Stimulated activated CD4-positive, alpha-beta T cell treated with anti-CD3 and anti-CD28 coated beads, Interleukin-1b, Interleukin-23, amount 100 ng/mL, for 24 hours (primary cell): ENCODE results near the gene HBA2.
A peak's percentile ranks its signal among the peaks of the same experiment; 100 is the strongest.
"Not testable (repeated sequence)": the region's sequence is repeated elsewhere in the genome, so short reads cannot be mapped to it uniquely, and the experiment has no call there.

Experiments used
- DNase-seq, 4 experiments: peaks; one replicate each; pipeline ENCODE4 v3.0.0-alpha.2; 2020; ENCODE audit warnings: low read depth in 4 of 4, low spot score in 1 of 4

The HBA2 gene

DNA sequence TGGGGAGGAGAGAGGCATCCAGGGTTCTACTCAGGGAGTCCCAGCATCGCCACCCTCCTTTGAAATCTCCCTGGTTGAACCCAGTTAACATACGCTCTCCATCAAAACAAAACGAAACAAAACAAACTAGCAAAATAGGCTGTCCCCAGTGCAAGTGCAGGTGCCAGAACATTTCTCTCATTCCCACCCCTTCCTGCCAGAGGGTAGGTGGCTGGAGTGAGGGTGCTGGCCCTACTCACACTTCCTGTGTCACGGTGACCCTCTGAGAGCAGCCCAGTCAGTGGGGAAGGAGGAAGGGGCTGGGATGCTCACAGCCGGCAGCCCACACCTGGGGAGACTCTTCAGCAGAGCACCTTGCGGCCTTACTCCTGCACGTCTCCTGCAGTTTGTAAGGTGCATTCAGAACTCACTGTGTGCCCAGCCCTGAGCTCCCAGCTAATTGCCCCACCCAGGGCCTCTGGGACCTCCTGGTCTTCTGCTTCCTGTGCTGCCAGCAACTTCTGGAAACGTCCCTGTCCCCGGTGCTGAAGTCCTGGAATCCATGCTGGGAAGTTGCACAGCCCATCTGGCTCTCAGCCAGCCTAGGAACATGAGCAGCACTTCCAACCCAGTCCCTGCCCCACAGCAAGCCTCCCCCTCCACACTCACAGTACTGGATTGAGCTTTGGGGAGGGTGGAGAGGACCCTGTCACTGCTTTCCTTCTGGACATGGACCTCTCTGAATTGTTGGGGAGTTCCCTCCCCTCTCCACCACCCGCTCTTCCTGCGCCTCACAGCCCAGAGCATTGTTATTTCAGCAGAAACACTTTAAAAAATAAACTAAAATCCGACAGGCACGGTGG, 1.5 kb downstream of the HBA2 start:
- not testable (repeated sequence) for DNase-seq

DNA sequence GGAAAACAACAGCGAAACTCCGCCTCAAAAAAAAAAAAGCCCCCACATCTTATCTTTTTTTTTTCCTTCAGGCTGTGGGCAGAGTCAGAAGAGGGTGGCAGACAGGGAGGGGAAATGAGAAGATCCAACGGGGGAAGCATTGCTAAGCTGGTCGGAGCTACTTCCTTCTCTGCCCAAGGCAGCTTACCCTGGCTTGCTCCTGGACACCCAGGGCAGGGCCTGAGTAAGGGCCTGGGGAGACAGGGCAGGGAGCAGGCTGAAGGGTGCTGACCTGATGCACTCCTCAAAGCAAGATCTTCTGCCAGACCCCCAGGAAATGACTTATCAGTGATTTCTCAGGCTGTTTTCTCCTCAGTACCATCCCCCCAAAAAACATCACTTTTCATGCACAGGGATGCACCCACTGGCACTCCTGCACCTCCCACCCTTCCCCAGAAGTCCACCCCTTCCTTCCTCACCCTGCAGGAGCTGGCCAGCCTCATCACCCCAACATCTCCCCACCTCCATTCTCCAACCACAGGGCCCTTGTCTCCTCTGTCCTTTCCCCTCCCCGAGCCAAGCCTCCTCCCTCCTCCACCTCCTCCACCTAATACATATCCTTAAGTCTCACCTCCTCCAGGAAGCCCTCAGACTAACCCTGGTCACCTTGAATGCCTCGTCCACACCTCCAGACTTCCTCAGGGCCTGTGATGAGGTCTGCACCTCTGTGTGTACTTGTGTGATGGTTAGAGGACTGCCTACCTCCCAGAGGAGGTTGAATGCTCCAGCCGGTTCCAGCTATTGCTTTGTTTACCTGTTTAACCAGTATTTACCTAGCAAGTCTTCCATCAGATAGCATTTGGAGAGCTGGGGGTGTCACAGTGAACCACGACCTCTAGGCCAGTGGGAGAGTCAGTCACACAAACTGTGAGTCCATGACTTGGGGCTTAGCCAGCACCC, 2.6 kb downstream of the HBA2 start:
- no peak for DNase-seq

DNA sequence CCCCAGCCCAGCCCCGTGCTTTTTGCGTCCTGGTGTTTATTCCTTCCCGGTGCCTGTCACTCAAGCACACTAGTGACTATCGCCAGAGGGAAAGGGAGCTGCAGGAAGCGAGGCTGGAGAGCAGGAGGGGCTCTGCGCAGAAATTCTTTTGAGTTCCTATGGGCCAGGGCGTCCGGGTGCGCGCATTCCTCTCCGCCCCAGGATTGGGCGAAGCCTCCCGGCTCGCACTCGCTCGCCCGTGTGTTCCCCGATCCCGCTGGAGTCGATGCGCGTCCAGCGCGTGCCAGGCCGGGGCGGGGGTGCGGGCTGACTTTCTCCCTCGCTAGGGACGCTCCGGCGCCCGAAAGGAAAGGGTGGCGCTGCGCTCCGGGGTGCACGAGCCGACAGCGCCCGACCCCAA, 3.3 kb downstream of the HBA2 start:
- not testable (repeated sequence) for DNase-seq

DNA sequence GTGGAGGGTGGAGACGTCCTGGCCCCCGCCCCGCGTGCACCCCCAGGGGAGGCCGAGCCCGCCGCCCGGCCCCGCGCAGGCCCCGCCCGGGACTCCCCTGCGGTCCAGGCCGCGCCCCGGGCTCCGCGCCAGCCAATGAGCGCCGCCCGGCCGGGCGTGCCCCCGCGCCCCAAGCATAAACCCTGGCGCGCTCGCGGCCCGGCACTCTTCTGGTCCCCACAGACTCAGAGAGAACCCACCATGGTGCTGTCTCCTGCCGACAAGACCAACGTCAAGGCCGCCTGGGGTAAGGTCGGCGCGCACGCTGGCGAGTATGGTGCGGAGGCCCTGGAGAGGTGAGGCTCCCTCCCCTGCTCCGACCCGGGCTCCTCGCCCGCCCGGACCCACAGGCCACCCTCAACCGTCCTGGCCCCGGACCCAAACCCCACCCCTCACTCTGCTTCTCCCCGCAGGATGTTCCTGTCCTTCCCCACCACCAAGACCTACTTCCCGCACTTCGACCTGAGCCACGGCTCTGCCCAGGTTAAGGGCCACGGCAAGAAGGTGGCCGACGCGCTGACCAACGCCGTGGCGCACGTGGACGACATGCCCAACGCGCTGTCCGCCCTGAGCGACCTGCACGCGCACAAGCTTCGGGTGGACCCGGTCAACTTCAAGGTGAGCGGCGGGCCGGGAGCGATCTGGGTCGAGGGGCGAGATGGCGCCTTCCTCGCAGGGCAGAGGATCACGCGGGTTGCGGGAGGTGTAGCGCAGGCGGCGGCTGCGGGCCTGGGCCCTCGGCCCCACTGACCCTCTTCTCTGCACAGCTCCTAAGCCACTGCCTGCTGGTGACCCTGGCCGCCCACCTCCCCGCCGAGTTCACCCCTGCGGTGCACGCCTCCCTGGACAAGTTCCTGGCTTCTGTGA, 4.1 kb downstream of the HBA2 start, which contains the start of gene HBA1:
Gene HBA1 (plus strand): TSS at position 204 of the 906 bp plus-strand sequence. CDS start 37 bp downstream, at position 241.
- not testable (repeated sequence) for DNase-seq

DNA sequence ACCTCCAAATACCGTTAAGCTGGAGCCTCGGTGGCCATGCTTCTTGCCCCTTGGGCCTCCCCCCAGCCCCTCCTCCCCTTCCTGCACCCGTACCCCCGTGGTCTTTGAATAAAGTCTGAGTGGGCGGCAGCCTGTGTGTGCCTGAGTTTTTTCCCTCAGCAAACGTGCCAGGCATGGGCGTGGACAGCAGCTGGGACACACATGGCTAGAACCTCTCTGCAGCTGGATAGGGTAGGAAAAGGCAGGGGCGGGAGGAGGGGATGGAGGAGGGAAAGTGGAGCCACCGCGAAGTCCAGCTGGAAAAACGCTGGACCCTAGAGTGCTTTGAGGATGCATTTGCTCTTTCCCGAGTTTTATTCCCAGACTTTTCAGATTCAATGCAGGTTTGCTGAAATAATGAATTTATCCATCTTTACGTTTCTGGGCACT, 4.7 kb downstream of the HBA2 start:
- DNase-seq = no peak

DNA sequence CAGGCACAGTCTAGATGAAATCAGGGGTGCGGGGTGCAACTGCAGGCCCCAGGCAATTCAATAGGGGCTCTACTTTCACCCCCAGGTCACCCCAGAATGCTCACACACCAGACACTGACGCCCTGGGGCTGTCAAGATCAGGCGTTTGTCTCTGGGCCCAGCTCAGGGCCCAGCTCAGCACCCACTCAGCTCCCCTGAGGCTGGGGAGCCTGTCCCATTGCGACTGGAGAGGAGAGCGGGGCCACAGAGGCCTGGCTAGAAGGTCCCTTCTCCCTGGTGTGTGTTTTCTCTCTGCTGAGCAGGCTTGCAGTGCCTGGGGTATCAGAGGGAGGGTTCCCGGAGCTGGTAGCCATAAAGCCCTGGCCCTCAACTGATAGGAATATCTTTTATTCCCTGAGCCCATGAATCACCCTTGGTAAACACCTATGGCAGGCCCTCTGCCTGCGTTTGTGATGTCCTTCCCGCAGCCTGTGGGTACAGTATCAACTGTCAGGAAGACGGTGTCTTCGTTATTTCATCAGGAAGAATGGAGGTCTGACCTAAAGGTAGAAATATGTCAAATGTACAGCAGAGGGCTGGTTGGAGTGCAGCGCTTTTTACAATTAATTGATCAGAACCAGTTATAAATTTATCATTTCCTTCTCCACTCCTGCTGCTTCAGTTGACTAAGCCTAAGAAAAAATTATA, 5.4 kb downstream of the HBA2 start:
- DNase-seq = no peak

DNA sequence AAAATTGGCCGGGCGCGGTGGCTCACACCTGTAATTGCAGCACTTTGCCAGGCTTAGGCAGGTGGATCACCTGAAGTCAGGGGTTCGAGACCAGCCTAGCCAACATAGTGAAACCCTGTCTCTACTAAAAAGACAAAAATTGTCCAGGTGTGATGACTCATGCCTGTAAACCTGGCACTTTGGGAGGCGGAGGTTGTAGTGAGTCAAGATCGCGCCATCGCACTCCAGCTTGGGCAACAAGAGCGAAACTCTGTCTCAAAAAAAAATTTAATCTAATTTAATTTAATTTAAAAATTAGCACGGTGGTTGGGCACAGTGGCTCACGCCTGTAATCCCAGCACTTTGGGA, 6.0 kb downstream of the HBA2 start:
- no peak for DNase-seq

DNA sequence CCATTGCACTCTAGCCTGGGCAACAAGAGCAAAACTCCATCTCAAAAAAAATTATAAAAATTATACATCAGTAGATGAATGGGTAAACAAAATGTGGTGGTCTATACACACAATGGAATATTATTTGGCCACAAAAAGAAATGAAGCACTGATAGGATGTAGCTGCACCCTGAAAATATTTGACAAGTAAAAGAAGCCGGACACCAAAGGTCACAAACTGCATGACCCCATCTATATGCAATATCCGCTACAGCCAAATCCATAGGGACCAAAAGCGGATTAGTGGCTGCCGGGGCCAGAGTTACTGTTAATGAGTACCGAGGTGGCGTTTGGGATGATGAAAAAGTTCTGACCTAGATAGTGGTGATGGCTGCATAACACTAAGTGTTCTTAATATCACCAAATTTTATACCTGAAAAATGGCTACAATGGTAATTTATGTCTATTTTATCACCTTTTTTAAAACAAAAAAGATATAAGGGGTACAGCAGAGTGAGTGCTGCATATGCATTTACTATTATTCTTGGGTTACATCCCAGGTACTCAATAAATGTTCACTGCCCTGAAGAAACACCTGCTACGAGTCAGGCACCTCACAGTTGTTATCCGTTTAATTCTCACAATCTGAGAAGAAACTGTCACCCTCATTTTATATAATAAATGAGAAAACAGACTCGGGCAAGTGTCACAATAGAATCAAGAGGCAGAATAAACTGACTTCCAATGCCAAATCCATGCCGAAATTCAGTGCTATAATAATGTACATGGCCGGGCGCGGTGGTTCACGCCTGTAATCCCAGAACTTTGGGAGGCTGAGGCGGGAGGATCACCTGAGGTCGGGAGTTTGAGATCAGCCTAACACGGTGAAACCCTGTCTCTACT, 6.8 kb downstream of the HBA2 start:
- no peak for DNase-seq

DNA sequence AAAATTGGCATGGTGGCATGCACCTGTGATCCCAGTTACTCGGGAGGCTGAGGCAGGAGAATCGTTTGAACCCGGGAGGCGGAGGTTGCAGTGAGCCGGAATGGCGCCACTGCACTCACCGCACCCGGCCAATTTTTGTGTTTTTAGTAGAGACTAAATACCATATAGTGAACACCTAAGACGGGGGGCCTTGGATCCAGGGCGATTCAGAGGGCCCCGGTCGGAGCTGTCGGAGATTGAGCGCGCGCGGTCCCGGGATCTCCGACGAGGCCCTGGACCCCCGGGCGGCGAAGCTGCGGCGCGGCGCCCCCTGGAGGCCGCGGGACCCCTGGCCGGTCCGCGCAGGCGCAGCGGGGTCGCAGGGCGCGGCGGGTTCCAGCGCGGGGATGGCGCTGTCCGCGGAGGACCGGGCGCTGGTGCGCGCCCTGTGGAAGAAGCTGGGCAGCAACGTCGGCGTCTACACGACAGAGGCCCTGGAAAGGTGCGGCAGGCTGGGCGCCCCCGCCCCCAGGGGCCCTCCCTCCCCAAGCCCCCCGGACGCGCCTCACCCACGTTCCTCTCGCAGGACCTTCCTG, 7.5 kb downstream of the HBA2 start, which contains the start of gene HBQ1:
Gene HBQ1 (plus strand): TSS at position 359 of the 575 bp plus-strand sequence. CDS start 28 bp downstream, at position 387.
- no peak for DNase-seq

DNA sequence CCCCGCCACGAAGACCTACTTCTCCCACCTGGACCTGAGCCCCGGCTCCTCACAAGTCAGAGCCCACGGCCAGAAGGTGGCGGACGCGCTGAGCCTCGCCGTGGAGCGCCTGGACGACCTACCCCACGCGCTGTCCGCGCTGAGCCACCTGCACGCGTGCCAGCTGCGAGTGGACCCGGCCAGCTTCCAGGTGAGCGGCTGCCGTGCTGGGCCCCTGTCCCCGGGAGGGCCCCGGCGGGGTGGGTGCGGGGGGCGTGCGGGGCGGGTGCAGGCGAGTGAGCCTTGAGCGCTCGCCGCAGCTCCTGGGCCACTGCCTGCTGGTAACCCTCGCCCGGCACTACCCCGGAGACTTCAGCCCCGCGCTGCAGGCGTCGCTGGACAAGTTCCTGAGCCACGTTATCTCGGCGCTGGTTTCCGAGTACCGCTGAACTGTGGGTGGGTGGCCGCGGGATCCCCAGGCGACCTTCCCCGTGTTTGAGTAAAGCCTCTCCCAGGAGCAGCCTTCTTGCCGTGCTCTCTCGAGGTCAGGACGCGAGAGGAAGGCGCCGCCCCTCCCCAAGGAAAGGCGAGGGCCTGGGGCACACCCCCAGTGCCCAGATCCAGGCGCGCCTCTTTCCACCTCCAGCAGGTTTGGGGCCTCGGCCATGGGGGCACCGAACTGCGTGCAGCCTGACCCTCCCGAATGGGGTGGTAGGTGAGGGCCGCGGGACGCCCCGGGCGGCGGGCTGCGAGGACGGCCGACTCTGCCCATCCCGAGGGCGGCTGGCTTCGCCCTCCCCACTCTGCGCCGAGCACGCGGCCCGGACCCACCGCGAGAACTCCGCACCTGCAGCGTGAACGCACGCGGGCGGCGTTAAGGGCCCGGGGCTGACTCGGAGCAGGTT, 8.2 kb downstream of the HBA2 start:
- peak in 3 of 4 experiments; percentile 75 to 80 (median 76) for DNase-seq

DNA sequence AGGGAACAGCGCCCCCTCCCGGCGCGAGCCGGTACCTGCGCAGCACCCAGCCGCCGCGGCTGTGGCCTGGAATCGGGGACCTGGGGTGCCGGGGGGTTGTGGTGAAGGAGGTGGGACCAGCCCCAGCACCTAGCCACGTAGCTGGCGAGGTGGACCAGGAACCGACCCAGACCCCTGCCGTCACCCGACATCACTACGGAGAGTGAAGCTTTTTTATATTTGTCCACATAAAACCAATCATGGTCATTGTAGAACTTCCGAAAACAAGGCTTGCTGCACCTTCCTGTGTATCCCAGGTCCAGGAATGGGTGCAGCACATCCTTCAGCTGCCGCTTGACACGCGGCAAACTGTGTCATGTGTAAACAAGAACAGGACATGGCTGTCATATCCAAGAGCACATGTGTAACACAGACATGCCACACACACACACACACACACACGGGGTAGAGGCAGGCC, 8.9 kb downstream of the HBA2 start:
- DNase-seq = peak in 1 of 4 experiments; percentile 65

DNA sequence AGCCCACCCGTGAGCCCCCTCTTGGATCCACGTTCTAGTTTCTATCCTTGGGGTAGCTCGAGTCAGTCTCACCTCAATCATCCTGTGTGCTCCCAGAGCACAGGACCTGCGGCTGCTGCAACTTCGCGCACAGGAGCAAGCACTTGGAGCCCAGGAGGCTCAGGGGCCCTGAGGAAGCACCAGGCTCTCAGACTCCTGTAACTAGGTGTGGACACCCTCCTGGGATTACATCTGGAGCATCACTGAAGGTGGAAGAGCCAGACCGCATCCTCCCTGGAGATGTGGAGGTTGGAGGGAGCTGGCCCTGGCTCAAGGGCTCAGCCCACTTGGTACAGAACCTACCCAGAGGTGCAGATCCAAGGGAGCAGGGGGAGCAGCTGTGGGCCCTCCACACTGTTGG, 10.3 kb downstream of the HBA2 start:
- DNase-seq = no peak

DNA sequence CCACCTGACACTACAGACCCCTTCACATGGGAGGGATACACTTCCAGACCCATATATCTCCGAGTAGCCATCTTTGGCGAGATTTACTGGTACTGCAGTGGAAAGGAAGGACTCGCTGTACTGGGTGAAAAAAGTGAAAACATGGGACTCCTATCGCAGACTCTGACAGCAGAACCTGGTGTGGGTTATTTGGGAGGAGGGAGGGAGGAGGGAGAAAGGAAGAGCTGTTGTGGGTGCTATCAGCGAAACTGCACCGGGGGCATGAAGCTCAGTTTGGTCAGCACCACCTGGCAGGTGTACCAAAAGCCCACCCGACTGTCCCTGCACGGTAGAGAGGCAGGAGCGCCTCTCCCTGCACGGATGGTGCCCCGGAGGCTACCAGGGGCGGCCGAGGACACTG, 12.5 kb downstream of the HBA2 start:
- no peak for DNase-seq

DNA sequence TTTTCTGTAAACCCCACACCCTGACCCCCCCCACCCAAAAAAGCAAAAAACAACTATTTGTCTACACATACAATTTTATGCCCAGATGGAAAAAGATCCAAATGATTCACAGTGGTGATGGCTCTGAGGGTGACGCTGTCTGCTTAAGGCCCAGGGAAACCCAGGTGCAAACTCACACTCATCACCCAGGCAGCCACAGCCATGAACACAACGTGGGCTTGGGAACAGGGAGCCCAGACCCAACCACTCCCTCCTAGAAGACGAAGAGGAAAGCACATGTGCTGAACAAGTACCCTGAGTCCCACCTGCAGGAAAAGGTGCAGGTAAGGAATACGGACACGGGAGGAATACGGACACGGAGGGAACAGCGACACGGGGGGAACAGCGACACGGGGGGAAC, 13.0 kb downstream of the HBA2 start:
- DNase-seq = no peak

DNA sequence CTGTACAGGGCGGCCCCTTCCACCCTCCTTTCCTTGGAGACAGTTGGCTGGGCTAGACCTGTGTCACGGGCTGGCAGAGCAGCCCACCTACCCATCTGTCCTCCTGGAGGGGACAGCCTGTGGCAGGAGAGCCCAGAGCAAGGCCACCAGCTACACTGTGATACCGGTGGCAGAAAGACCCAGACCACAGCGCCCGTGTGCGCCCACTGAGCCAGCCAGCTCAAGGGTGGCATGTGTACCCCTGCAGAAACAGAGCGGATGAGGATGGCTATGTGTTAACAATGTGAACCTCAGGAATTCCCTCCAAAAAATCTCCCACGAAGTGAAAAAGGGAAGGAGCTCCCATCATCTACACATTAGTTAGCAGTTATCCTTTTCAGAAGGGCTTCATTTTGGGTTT, 14.7 kb downstream of the HBA2 start:
- no peak for DNase-seq

DNA sequence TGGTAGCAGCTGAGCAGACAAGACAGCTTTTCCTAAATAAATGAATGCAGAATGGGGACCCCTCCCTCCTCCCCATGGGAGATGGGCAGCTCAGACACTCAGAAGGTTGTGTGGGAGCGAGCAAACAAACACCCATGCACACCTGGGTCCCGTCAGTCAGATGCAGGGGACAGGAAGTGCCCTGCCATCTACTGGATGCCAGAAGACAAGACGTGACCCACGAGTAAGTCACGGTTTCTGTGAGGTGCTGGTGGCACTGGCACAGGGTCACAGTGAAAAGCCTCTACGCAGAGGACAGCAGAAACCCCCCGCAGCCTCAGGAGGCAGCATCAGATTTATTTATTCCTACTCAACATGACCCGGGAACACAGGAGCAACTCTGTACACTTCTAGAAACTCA, 16.0 kb downstream of the HBA2 start:
- DNase-seq = no peak

DNA sequence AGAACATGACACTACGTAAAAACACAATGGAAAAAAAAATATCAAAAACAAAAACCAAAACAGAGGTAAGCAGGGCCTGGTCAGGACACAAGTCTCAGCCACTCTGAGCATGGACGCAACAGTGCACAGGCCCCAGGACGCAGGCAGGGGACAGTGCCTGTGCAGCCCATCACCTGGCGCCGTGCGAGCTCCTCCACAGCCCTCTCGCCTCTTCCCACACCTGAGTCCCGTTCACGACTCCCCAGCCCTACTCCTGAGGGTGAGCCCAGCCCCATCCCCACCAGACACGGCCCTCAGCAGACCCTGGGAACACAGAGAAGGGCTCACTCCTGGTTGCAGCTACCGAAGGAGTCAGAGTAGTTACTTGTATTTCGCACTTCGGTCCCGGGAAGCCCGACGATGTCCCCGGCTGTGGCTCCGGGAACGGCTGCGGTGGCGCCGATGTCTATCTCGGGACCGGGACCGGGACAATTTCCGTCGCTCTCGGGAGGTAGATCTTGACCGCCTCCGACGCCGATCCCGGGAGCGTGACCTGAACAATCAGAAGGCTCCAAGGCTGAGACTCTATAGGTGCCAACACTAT, 17.0 kb downstream of the HBA2 start:
- DNase-seq = no peak
